Measurements from ENCODE around the gene ADAMTSL5. TPM values are rescaled to one million over a fixed set of nuclear protein-coding genes. Genes with fewer than 3 reads are reported as not detected.
"Not testable (repeated sequence)": the region's sequence is repeated elsewhere in the genome, so short reads cannot be mapped to it uniquely, and the experiment has no call there.

The ADAMTSL5 gene
- total RNA-seq, 2 donors from 2014 or later: 4.1 to 4.8 TPM

- Histone ChIP-seq H3K4me1 (ENCODE audit: control insufficient read depth, insufficient read depth, low read length) (no peaks in the 10 kb centered on the region), H3K4me3 (ENCODE audit: low read length) (no peak overlapping the region), H3K36me3 (ENCODE audit: control insufficient read depth, insufficient read depth, low read length) (no peaks in the 10 kb centered on the region), H3K9ac (ENCODE audit: extremely low read depth, low read length, poor library complexity, severe bottlenecking) (no peak overlapping the region), H3K27me3 (ENCODE audit: control insufficient read depth, insufficient read depth, low read length, poor library complexity, severe bottlenecking) (no peaks in the 10 kb centered on the region), H3K27ac (ENCODE audit: low read depth, low read length) (no peak overlapping the region), H3K9me3 (ENCODE audit: control insufficient read depth, low read length) (no peaks in the 10 kb centered on the region)
- H3K4me3 Mint-ChIP-seq: no peak overlapping the region
- 85 to 90% methylated on average over 15 to 21 of the region's 23 CpGs for WGBS, 2 experiments (ENCODE audit: insufficient coverage in 1 of 2, insufficient read length in 1 of 2)
- no peaks in the 10 kb centered on the region for H3K4me1 Mint-ChIP-seq
- no peak for TF ChIP-seq CTCF (conservative IDR thresholded peaks at IDR 0.05)
- no peak for DNase-seq
- H3K27me3 Mint-ChIP-seq (ENCODE audit: insufficient read depth): peaks cover 17% of the 10 kb centered on the region
- H3K9me3 Mint-ChIP-seq: no peaks in the 10 kb centered on the region
- no peaks in the 10 kb centered on the region for H3K36me3 Mint-ChIP-seq (ENCODE audit: low read depth)
- no peak overlapping the region for H3K27ac Mint-ChIP-seq
Observed at GRCh38 chr19:1533510-1534150, 20.8 kb upstream of the ADAMTSL5 start.

- H3K9me3 Mint-ChIP-seq: no peaks in the 10 kb centered on the region
- DNase-seq: no peak
- Histone ChIP-seq H3K27me3 (ENCODE audit: control insufficient read depth, insufficient read depth, low read length, poor library complexity, severe bottlenecking) (no peaks in the 10 kb centered on the region), H3K4me3 (ENCODE audit: low read length) (no peak overlapping the region), H3K9ac (ENCODE audit: extremely low read depth, low read length, poor library complexity, severe bottlenecking) (no peak overlapping the region), H3K9me3 (ENCODE audit: control insufficient read depth, low read length) (no peaks in the 10 kb centered on the region), H3K36me3 (ENCODE audit: control insufficient read depth, insufficient read depth, low read length) (no peaks in the 10 kb centered on the region), H3K27ac (ENCODE audit: low read depth, low read length) (no peak overlapping the region), H3K4me1 (ENCODE audit: control insufficient read depth, insufficient read depth, low read length) (no peaks in the 10 kb centered on the region)
- H3K27me3 Mint-ChIP-seq (ENCODE audit: insufficient read depth): peaks cover 18% of the 10 kb centered on the region
- H3K27ac Mint-ChIP-seq: no peak overlapping the region
- WGBS, 2 experiments (ENCODE audit: insufficient coverage in 1 of 2, insufficient read length in 1 of 2): 92% methylated on average over 6 to 9 of the region's 9 CpGs
- no peaks in the 10 kb centered on the region for H3K4me1 Mint-ChIP-seq
- TF ChIP-seq CTCF (conservative IDR thresholded peaks at IDR 0.05): no peak
- no peaks in the 10 kb centered on the region for H3K36me3 Mint-ChIP-seq (ENCODE audit: low read depth)
- H3K4me3 Mint-ChIP-seq: no peak overlapping the region
Observed at GRCh38 chr19:1532003-1532402, 19.2 kb upstream of the ADAMTSL5 start.

- H3K4me3 ChIP-seq (ENCODE audit: low read length): no peak overlapping the region
- H3K9ac ChIP-seq (ENCODE audit: extremely low read depth, low read length, poor library complexity, severe bottlenecking): no peak overlapping the region
- H3K9me3 ChIP-seq (ENCODE audit: control insufficient read depth, low read length): no peaks in the 10 kb centered on the region
- no peaks in the 10 kb centered on the region for H3K9me3 Mint-ChIP-seq
- H3K27me3 Mint-ChIP-seq (ENCODE audit: insufficient read depth): peaks cover 20% of the 10 kb centered on the region
- no peak overlapping the region for H3K4me3 Mint-ChIP-seq
- no peaks in the 10 kb centered on the region for H3K4me1 Mint-ChIP-seq
- H3K36me3 ChIP-seq (ENCODE audit: control insufficient read depth, insufficient read depth, low read length): no peaks in the 10 kb centered on the region
- DNase-seq: no peak
- no peaks in the 10 kb centered on the region for H3K36me3 Mint-ChIP-seq (ENCODE audit: low read depth)
- H3K4me1 ChIP-seq (ENCODE audit: control insufficient read depth, insufficient read depth, low read length): no peaks in the 10 kb centered on the region
- H3K27ac Mint-ChIP-seq: no peak overlapping the region
- H3K27me3 ChIP-seq (ENCODE audit: control insufficient read depth, insufficient read depth, low read length, poor library complexity, severe bottlenecking): peaks cover 2% of the 10 kb centered on the region
- no peak for TF ChIP-seq CTCF (conservative IDR thresholded peaks at IDR 0.05)
- 86 to 90% methylated on average over 11 of the region's 11 CpGs for WGBS, 2 experiments (ENCODE audit: insufficient coverage in 1 of 2, insufficient read length in 1 of 2)
- H3K27ac ChIP-seq (ENCODE audit: low read depth, low read length): no peak overlapping the region
Observed at GRCh38 chr19:1531587-1531986, 18.8 kb upstream of the ADAMTSL5 start.

- H3K27me3 ChIP-seq (ENCODE audit: control insufficient read depth, insufficient read depth, low read length, poor library complexity, severe bottlenecking); H3K4me3 ChIP-seq (ENCODE audit: low read length); H3K4me3 Mint-ChIP-seq; H3K4me1 ChIP-seq (ENCODE audit: control insufficient read depth, insufficient read depth, low read length); H3K4me1 Mint-ChIP-seq; H3K36me3 Mint-ChIP-seq (ENCODE audit: low read depth); H3K27ac ChIP-seq (ENCODE audit: low read depth, low read length); H3K9ac ChIP-seq (ENCODE audit: extremely low read depth, low read length, poor library complexity, severe bottlenecking); H3K36me3 ChIP-seq (ENCODE audit: control insufficient read depth, insufficient read depth, low read length); DNase-seq; H3K9me3 ChIP-seq (ENCODE audit: control insufficient read depth, low read length); H3K27ac Mint-ChIP-seq; H3K9me3 Mint-ChIP-seq: not testable (repeated sequence)
- peaks cover 26% of the 10 kb centered on the region for H3K27me3 Mint-ChIP-seq (ENCODE audit: insufficient read depth)
- WGBS, 2 experiments (ENCODE audit: insufficient coverage in 1 of 2, insufficient read length in 1 of 2): 93 to 95% methylated on average over 9 to 11 of the region's 11 CpGs
Observed at GRCh38 chr19:1530856-1531255, 18.0 kb upstream of the ADAMTSL5 start.
